Duodenal mucosa (tissue), 2 donors: ENCODE data around the gene GPBAR1.
A peak's percentile ranks its signal among the peaks of the same experiment; 100 is the strongest.

ENCODE experiments used
- H3K27ac ChIP-seq: one replicate; pipeline ENCODE4 v1.7.0; 2013; ENCODE audit warnings: low read depth, low read length
- H3K27me3 ChIP-seq, 2 donors: one replicate each; pipeline ENCODE4 v1.7.0; 2013; ENCODE audit warnings: low read length in 2 of 2, control low read depth in 1 of 2; ENCODE audit not compliant: insufficient read depth in 2 of 2, control insufficient read depth in 1 of 2
- H3K36me3 ChIP-seq, 2 donors: one replicate each; pipeline ENCODE4 v1.7.0; 2013; ENCODE audit warnings: low read length in 2 of 2, control low read depth in 1 of 2; ENCODE audit not compliant: insufficient read depth in 2 of 2, control insufficient read depth in 1 of 2
- H3K4me1 ChIP-seq, 2 donors: one replicate each; pipeline ENCODE4 v1.7.0; 2013; ENCODE audit warnings: low read length in 2 of 2, control low read depth in 1 of 2; ENCODE audit not compliant: insufficient read depth in 2 of 2, control insufficient read depth in 1 of 2
- H3K4me3 ChIP-seq, 2 donors: one replicate each; pipeline ENCODE4 v1.7.0; 2013; ENCODE audit warnings: low read length in 2 of 2, low read depth in 1 of 2
- H3K9ac ChIP-seq, 2 donors: one replicate each; pipeline ENCODE4 v1.7.0; 2013; ENCODE audit warnings: low read length in 2 of 2, low read depth in 1 of 2
- H3K9me3 ChIP-seq, 2 donors: one replicate each; pipeline ENCODE4 v1.7.0; 2013; ENCODE audit warnings: low read length in 2 of 2, control low read depth in 1 of 2; ENCODE audit not compliant: control insufficient read depth in 1 of 2

GPBAR1 gene

DNA sequence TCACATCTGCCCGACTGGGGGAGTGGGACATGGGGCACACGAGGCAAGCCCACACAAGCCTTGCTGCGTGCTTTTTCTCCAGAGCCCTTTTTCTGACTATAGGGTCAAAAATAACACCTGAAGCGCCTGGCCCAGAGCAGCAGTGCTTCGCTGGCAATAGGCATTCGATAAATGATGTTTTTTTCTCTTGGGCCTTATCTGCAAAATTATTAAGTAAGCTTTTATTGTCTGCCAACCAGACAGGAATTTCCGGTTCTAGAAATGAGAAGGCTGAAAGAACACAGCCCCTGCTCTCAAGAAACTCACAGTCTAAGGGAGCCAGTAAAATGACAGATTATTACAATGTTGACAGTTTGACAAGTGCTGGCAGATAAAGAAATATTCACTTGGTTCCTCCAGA lies 34.2 kb downstream of the GPBAR1 start:
- H3K4me3 ChIP-seq: no peak overlapping the region
- H3K4me1 ChIP-seq: peaks cover 38 to 44% of the 10 kb centered on the region in 2 donors
- no peaks in the 10 kb centered on the region for H3K9me3 ChIP-seq
- H3K27me3 ChIP-seq: no peaks in the 10 kb centered on the region
- peak overlapping the region; percentile 43 to 61 for H3K9ac ChIP-seq
- peak overlapping the region; percentile 74 for H3K27ac ChIP-seq
- no peaks in the 10 kb centered on the region for H3K36me3 ChIP-seq

DNA sequence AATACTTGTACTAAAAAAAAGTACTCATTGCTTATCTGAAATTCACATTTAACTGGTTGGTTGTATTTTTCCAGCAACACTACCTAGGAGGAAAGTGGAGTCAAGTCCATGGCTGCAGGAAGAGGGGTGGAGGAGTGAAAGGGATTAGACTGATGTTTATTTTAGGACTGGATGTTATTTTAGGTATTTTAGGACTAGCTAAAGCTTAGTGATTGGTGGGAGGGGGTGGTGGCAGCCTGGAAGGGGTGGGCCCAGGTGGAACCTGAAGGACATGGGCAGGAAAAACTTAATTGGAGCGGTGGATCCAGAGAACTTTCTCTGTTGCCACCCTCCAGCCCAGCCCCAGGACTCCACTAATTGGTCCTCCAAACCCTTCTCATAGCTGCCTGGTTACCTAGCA lies 35.4 kb downstream of the GPBAR1 start:
- Histone ChIP-seq H3K9me3 (no peaks in the 10 kb centered on the region), H3K4me3 (no peak overlapping the region), H3K36me3 (no peaks in the 10 kb centered on the region), H3K9ac (no peak overlapping the region), H3K4me1 (peaks cover 27 to 32% of the 10 kb centered on the region in 2 donors), H3K27me3 (no peaks in the 10 kb centered on the region), H3K27ac (no peak overlapping the region)

DNA sequence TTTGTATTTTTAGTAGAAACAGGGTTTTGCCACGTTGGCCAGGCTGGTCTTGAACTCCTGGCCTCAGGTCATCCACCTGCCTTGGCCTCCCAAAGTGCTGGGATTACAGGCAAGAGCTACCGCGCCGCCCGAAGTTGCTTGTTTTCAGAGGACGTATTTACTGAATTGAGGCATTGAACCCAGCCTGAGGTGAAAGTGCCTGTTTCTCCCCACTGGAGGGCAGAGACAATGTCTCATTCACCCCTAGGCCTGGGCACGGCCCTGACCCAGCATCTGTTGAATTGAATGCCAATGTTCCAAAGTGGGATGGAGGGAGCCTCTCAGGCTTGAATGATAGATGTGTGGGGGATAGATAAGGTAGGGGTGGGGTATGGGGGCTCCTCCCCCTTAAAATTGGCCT lies 36.0 kb downstream of the GPBAR1 start:
- Histone ChIP-seq H3K9ac (no peak overlapping the region), H3K4me1 (peaks cover 23 to 28% of the 10 kb centered on the region in 2 donors), H3K27ac (no peak overlapping the region)

DNA sequence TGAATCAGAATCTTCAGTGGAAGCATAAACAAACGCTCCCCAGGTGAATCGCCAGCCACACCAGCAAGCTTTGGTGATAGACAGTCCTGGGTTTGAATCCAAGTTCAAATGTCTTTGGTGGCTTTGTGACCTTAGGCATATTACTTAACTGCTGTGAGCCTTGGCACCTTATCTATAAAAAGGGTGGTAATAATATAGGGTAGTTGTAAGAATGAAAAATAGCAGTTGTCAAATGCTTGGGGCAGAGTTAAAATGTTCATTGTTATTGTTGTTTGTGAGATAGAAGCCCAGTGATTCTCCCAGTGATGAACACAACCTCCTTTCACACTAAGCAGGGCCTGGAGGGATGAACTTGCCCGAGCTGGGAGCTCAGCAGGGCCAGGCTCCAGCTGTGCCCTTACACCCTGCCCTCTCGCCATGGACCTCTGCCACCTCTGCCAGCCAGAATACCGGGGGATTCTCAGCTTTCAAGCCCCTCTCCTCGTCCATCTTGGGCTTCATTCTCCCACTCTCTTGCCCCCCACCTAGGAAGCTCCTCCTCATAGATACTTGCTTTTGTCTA lies 37.6 kb downstream of the GPBAR1 start:
- H3K27ac ChIP-seq: no peak overlapping the region
- H3K36me3 ChIP-seq: no peaks in the 10 kb centered on the region
- H3K4me1 ChIP-seq: peaks cover 18 to 19% of the 10 kb centered on the region in 2 donors
- no peak overlapping the region for H3K4me3 ChIP-seq
- no peaks in the 10 kb centered on the region for H3K27me3 ChIP-seq
- no peak overlapping the region for H3K9ac ChIP-seq
- H3K9me3 ChIP-seq: no peaks in the 10 kb centered on the region

More for the DNA sequence above, 36.0 kb downstream of the GPBAR1 start:
- no peak overlapping the region for H3K4me3 ChIP-seq
- H3K36me3 ChIP-seq: no peaks in the 10 kb centered on the region
- H3K27me3 ChIP-seq: no peaks in the 10 kb centered on the region
- H3K9me3 ChIP-seq: no peaks in the 10 kb centered on the region

DNA sequence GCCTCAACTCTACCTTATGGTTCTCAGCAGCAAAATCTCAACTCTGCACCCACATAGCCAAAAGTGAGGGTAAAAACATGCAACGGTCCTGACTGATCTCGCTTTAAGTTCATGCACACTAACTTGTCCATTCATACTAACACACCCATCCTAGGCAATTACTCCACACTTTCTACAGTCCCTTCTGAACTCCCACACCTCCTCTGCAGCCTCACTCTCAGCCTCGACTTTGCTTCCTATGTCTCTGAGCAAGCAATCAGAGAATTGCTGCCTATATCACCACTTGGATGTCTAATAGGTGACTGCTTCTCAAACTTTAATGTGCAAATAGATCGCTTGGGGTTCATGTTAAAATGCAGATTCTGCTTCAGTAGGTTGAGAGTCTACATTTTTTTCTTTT lies 39.3 kb downstream of the GPBAR1 start:
- Histone ChIP-seq H3K4me1 (peaks cover 5 to 6% of the 10 kb centered on the region in 2 donors), H3K4me3 (no peak overlapping the region), H3K9ac (no peak overlapping the region)

DNA sequence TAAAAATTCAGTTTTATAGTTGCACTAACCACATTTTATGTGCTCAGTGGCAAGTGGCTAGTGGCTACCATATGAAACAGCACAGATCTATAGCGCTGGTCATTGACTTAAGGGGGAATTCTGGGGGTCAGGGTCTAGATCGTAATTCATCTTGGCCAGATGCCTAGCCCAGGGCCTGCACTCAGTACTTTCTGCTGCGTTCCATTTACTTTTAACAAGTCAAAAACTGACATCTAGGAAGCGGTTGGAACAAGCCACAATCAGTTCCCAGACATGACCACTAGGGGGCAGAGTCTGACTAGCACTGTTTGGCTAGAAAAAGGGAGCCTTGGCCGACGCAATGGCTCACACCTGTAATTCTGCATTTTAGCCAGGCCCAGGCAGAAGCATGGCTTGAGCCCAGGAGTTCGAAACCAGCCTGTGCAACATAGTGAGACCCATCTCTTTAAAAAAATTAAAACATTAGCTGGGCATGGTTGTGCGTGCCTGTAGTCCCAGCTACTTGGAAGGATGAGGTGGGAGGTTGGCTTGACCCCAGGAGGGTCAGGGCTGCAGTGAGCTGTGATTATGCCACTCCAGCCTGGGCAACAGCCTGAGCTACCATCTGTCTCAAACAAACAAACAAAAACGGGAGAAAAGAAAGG lies 40.5 kb downstream of the GPBAR1 start:
- H3K4me1 ChIP-seq: peaks cover 3 to 4% of the 10 kb centered on the region in 2 donors
- no peaks in the 10 kb centered on the region for H3K9me3 ChIP-seq
- H3K27ac ChIP-seq: no peak overlapping the region
- no peaks in the 10 kb centered on the region for H3K27me3 ChIP-seq
- no peak overlapping the region for H3K4me3 ChIP-seq
- no peaks in the 10 kb centered on the region for H3K36me3 ChIP-seq
- H3K9ac ChIP-seq: peak overlapping the region in 1 of 2 donors; percentile 43

More for the DNA sequence above, 39.3 kb downstream of the GPBAR1 start:
- Histone ChIP-seq H3K27ac (no peak overlapping the region), H3K36me3 (no peaks in the 10 kb centered on the region), H3K9me3 (no peaks in the 10 kb centered on the region), H3K27me3 (no peaks in the 10 kb centered on the region)

DNA sequence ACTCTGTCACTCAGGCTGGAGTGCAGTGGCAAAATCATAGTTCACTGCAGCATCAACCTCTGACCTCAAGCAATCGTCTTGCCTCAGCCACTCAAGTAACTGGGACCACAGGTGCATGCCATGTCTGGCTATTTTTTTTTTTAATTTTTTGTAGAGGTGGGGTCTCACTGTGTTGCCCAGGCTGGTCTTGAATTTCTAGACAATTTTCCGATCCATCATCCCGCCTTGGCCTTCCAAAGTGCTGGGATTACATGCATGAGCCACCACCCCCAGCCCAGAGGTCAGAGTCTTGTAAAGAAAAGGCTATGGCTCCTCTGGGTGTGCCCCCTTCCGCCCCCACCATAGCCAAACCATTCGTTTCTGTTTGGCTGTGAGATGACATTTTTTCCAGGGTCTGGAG lies 44.6 kb downstream of the GPBAR1 start:
- no peaks in the 10 kb centered on the region for H3K36me3 ChIP-seq
- no peaks in the 10 kb centered on the region for H3K9me3 ChIP-seq
- peaks cover 4 to 7% of the 10 kb centered on the region in 2 donors for H3K4me1 ChIP-seq
- H3K27me3 ChIP-seq: no peaks in the 10 kb centered on the region
- H3K27ac ChIP-seq: no peak overlapping the region
- no peak overlapping the region for H3K4me3 ChIP-seq
- H3K9ac ChIP-seq: no peak overlapping the region

DNA sequence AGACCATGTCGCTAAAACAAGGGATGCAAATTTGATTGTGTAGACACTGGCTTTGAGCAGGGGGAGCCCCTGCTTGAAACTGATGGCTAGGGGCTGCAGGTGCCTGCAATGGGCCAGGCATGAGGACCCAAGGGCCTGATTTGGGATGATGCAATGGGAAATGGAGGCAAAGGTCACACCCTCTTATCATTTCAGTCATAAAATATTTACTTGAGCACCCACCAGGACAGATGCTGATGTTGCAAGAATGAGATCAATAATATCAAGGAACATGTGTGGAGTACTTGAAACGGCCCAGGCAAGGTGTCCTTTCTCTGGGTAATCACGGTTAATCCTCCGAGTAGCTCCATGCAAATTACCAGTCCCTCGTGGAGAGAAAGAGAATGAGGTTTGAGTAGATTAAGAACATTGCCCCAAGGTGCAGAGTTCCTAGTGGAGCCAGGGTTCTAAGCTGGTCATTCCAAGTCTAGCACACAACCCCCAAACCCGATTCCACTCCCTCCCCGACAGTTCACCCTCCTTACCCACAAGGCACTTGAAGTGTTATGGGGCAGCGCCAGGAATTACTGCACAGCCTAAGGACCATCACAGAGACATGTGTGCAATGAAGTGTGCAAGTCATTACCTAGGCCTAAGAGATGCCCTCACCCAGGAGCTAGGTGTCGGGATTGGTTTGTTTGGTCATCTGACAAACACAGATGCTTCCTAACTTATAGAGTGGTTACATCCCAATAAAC lies 45.5 kb downstream of the GPBAR1 start:
- Histone ChIP-seq H3K36me3 (no peaks in the 10 kb centered on the region), H3K4me1 (peaks cover 8 to 13% of the 10 kb centered on the region in 2 donors), H3K27ac (no peak overlapping the region), H3K27me3 (no peaks in the 10 kb centered on the region), H3K9me3 (no peaks in the 10 kb centered on the region), H3K9ac (no peak overlapping the region), H3K4me3 (no peak overlapping the region)

DNA sequence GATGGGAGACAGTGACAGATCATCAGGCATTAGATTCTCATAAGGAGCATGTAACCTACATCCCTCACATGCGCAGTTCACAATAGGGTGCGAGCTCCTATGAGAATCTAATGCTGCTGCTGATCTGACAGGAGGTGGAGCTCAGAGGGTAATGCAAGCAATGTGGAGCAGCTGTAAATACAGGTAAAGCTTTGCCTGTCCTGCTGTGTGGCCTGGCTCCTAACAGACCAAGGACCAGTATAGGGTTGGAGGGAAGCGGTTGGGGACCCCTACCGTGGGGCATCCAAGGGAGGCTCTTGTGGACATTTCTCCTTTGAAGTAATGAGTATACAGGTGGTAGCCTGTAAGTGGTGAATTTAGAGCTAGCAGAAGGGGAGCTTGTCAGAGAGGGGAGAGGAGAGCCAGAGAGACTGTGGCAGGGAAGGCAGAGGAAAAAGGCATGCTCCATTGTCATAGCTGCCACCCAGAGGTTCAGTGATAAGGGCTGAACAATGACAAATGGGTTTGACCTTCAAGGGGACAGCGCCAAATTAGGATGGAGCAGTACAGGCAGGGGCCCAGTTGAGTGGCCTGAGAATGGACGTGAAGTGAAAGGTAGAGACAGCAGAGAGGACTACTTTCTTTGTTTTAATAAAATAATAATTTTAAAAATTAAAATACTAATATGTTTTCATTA lies 46.7 kb downstream of the GPBAR1 start:
- Histone ChIP-seq H3K9ac (no peak overlapping the region), H3K4me3 (no peak overlapping the region), H3K27me3 (no peaks in the 10 kb centered on the region), H3K36me3 (no peaks in the 10 kb centered on the region), H3K27ac (no peak overlapping the region), H3K9me3 (no peaks in the 10 kb centered on the region), H3K4me1 (peaks cover 8 to 18% of the 10 kb centered on the region in 2 donors)
